Lower leg skin (tissue), 4 donors: ENCODE results near the gene LYPD4. TPM values are rescaled to one million over a fixed set of nuclear protein-coding genes. Genes with fewer than 3 reads are reported as not detected.

Experiments
- DNase-seq, 2 donors: peaks; one replicate each; pipeline ENCODE4 v3.0.0-alpha.2; 2019; ENCODE audit warnings: low spot score in 2 of 2
- H3K4me3 ChIP-seq: fragments of 200-600 bp; sonication (generic); 2 replicates; pipeline ENCODE4 v1.5.1; 2017; ENCODE audit warnings: mild to moderate bottlenecking, low read depth; ENCODE audit not compliant: poor library complexity, severe bottlenecking
- CTCF ChIP-seq, 3 donors: fragments of 450-650 bp; IDR thresholded peaks; one replicate each; pipeline ENCODE4 v1.5.1; 2016; ENCODE audit warnings: antibody characterized with exemption in 3 of 3, mild to moderate bottlenecking in 3 of 3, moderate library complexity in 2 of 3
- POLR2A ChIP-seq, 2 donors: fragments of 450-650 bp; IDR thresholded peaks; one replicate each; pipeline ENCODE4 v1.6.1; 2016 to 2017; ENCODE audit warnings: antibody characterized with exemption in 2 of 2, mild to moderate bottlenecking in 1 of 2, moderate library complexity in 1 of 2
- WGBS, 2 donors: methylation state at CpG; one replicate each; pipeline ENCODE4 v1.1.5; 2018; 5-methylcytosine and 5-hydroxymethylcytosine counted together
- intact Hi-C: fragments of 100-400 bp; cut with DNase I; formaldehyde crosslinking; loops from one replicate; pipeline ENCODE4 v1.15.0; 2023; ENCODE audit warnings: low total_unique reads
- total RNA-seq, 4 donors: library from RNA; depleted of rRNA; stranded (reverse); fragments of >200 nt; gene quantifications; one replicate each; pipeline ENCODE4 v1.1.0, GENCODE V29; 2016

Gene LYPD4
- total RNA-seq, 4 donors from 2014 or later = not detected

- 70 to 80% methylated on average over 3 of the region's 3 CpGs for WGBS, 2 donors
Measured at GRCh38 chr19:41811981-41812380, 32.5 kb downstream of the LYPD4 start.

GRCh38 chr19:41811036-41811435, 33.4 kb downstream of the LYPD4 start:
- intact Hi-C loops = no loop called here
- WGBS, 2 donors = 39 to 56% methylated on average over 3 of the region's 3 CpGs
- peak in 1 of 2 donors; percentile 27 for DNase-seq
- TF ChIP-seq CTCF (IDR thresholded peaks at IDR 0.05) = no peak
- no peak for TF ChIP-seq POLR2A (IDR thresholded peaks at IDR 0.05)
- no peak overlapping the region for H3K4me3 ChIP-seq

More at GRCh38 chr19:41811981-41812380, 32.5 kb downstream of the LYPD4 start:
- H3K4me3 ChIP-seq = no peak overlapping the region
- DNase-seq = no peak
- no peak for TF ChIP-seq POLR2A (IDR thresholded peaks at IDR 0.05)
- intact Hi-C loops = no loop called here

- TF ChIP-seq POLR2A (IDR thresholded peaks at IDR 0.05) (no peak), CTCF (IDR thresholded peaks at IDR 0.05) (no peak)
- no peak overlapping the region for H3K4me3 ChIP-seq
- 62 to 66% methylated on average over 4 of the region's 4 CpGs for WGBS, 2 donors
- no peak for DNase-seq
- intact Hi-C loops = no loop called here
Measured at GRCh38 chr19:41810301-41810700, 34.2 kb downstream of the LYPD4 start.

- intact Hi-C loops = no loop called here
- H3K4me3 ChIP-seq = no peak overlapping the region
- WGBS, 2 donors = 67 to 70% methylated on average over 16 of the region's 16 CpGs
- DNase-seq = peak in 1 of 2 donors; percentile 26
- TF ChIP-seq CTCF (IDR thresholded peaks at IDR 0.05) = no peak
- no peak for TF ChIP-seq POLR2A (IDR thresholded peaks at IDR 0.05)
Measured at GRCh38 chr19:41808663-41809566, 35.6 kb downstream of the LYPD4 start.

GRCh38 chr19:41807176-41807575, 37.3 kb downstream of the LYPD4 start:
- WGBS, 2 donors = 82 to 85% methylated on average over 3 of the region's 3 CpGs
- no peak overlapping the region for H3K4me3 ChIP-seq
- TF ChIP-seq POLR2A (IDR thresholded peaks at IDR 0.05) (no peak), CTCF (IDR thresholded peaks at IDR 0.05) (no peak)
- intact Hi-C loops = no loop called here
- DNase-seq = no peak

- intact Hi-C loops = no loop called here
- no peak for DNase-seq
- WGBS, 2 donors = 79 to 90% methylated on average over 3 of the region's 3 CpGs
- TF ChIP-seq POLR2A (IDR thresholded peaks at IDR 0.05) = no peak
- TF ChIP-seq CTCF (IDR thresholded peaks at IDR 0.05) = no peak
- no peak overlapping the region for H3K4me3 ChIP-seq
Measured at GRCh38 chr19:41804336-41804735, 40.1 kb downstream of the LYPD4 start.
